ENCODE data around the gene PRMT6.
"Not testable (repeated sequence)": the region's sequence is repeated elsewhere in the genome, so short reads cannot be mapped to it uniquely, and the experiment has no call there.

PRMT6 gene

GRCh38 chr1:107056426-107057196 is at the start of gene PRMT6:
TSS of gene PRMT6 (plus strand) at chr1:107056674. CDS start at chr1:107056716, 42 bp downstream.
- DNase-seq (ENCODE audit: low read depth): peak; percentile 77

DNA sequence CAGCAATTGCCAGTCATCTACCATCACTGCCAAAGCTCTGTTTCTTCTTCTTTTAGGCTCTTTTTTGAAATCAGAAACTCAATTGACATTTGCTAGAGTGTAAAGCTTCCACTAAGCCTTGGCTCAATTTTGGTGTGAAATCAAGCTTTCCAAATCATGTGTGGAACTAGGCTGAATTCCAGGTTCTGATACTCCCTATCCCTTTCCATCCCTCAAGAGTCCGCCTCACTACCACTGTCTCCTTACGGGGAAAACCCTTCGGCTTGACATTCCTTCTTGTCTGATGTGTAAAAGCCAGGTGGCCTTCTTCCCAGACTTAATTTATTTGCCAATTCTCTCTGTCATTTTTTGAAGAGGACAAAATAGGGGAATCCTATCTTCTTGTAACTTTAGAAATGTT is 47.2 kb upstream of the PRMT6 start:
- no peak for DNase-seq (ENCODE audit: low read depth)

GRCh38 chr1:107010582-107010981 is 45.9 kb upstream of the PRMT6 start:
- no peak for DNase-seq (ENCODE audit: low read depth)

DNA sequence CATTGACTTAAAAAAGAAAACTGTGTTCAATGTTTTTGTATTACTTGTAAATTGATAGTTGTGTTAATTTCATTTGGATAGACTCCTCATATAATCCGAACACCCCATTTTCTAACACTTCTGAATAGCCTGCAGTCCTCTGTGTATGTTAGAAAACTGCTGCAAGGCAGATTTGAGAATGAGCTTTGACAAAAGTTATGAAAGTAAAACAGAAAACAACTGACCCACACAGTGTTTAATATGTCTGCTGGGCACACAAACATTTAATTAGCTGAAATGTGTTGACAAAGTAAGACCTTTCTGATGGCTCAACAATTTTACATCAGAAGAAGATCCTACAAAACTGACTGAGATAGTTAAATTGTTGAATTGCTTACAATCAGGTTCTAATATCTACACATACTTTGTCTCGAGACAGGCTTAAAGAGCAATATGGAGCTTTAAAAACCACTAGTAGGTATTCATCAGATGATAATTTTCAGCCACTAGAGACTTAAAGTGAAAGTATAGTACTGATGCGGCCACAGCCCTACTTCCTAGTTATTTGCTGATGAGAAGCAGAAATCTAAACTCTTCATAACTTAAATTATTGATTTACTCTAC is 40.0 kb upstream of the PRMT6 start:
- DNase-seq (ENCODE audit: low read depth): no peak

DNA sequence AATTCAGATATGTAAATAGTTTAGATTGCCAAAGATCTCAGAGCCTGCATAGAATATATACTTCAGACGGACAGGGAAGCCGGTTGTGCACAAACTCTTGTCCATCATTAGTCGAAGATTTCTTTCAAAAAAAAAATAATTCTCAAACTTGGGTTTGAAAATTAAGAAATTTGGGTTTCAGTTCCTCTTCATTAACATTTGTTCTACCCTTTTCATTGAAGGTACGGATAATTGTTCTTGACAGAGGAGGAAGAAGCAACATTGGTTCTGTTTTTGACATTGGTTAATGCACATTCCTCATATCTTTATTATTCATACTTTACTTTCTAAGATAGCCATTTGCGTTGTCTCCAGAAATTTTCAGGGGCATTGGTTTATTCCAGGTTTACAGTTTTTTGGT is 38.0 kb upstream of the PRMT6 start:
- DNase-seq (ENCODE audit: low read depth): no peak

DNA sequence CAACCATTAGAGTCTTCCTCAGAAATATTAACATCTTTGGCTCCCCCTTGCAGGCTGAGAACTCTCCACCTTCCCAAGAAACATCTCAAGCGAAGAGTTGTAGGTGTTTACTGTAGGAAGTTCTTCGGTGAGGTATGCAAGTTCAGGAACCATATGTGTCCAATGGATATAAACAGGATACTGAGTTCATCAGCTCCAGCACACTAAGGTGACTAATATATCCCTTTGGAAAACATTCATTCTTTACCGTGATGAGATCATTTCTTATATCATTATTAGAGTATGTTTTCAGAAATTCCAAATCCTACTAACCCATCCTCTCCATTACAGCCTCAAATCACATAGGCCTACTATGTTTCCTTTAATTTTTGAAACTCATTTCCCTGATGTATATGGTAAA is 37.3 kb upstream of the PRMT6 start:
- no peak for DNase-seq (ENCODE audit: low read depth)

DNA sequence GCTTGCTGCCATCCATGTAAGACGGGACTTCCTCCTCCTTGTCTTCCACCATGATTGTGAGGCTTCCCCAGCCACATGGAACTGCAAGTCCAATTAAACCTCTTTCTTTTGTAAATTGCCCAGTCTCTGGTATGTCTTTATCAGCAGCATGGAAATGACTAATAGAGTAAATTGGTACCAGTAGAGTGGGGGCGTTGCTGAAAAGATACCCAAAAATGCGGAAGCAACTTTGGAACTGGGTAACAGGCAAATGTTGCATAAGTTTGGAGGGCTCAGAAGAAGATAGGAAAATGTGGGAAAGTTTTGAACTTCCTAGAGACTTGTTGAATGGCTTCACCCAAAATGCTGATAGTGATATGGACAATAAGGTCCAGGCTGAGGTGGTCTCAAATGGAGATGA is 17.6 kb upstream of the PRMT6 start:
- not testable (repeated sequence) for DNase-seq (ENCODE audit: low read depth)

- DNase-seq (ENCODE audit: low read depth): not testable (repeated sequence)
Measured at GRCh38 chr1:107044310-107045220, 11.9 kb upstream of the PRMT6 start.

DNA sequence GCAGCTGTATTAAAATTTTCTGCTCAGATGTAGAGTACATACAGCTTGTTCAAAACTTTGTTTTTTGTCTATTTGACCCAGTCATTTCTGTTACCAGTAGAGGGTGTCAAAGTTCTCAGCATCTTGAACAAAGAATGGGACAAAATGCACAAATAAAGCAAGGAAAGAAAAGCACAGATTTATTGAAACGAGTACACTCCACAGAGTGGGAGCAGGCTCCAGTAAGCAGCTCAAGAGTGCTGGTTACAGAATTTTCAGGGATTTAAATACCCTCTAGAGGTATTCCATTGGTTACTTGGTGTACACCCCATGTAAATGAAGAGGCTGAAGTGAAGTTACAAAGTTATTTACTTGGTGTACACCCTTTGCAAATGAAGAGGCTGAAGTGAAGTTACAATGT is 8.9 kb upstream of the PRMT6 start:
- no peak for DNase-seq (ENCODE audit: low read depth)

GRCh38 chr1:107048241-107048640 is 8.2 kb upstream of the PRMT6 start:
- DNase-seq (ENCODE audit: low read depth): no peak

DNA sequence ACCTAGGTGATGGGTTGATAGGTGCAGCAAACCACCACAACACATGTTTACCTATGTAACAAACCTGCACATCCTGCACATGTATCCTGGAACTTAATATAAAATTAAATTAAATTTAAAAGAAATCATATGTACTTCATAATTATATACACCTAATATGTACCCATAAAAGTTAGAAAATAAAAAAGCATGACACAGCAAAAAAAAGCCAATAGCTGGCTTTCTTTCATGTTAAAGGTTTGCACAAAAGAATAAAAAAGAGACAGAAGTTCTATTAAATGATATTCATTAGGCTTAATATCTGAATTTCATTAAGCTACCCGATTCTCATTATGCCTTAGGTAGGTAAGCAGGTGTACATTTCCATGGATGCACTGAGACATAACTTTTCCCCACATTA is 5.2 kb upstream of the PRMT6 start:
- no peak for DNase-seq (ENCODE audit: low read depth)

- not testable (repeated sequence) for DNase-seq (ENCODE audit: low read depth)
Measured at GRCh38 chr1:107055919-107056425, 502 bp upstream of the PRMT6 start.

- DNase-seq (ENCODE audit: low read depth): peak; percentile 19
Measured at GRCh38 chr1:107057197-107058133, 991 bp downstream of the PRMT6 start.

GRCh38 chr1:107058245-107059032 is 2.0 kb downstream of the PRMT6 start:
- no peak for DNase-seq (ENCODE audit: low read depth)

DNA sequence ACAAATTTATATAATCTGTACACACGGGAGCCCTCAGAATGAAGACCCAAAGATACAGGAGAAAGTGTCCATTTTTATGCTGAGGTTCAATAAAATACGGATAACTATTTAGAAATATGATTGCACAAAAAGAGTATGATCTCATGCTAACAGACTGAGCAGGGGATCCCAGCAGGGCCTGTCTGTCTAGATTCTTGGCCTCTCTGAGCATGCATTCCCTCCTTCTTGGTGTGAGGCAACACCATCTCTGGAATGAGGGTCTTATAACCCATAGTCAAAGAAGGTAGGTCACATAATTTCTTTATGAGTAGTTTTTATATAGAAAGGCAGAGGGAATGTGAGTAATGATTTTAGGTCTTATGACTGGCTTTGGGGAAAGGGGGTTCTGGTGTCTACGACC is 5.4 kb downstream of the PRMT6 start:
- DNase-seq (ENCODE audit: low read depth): no peak

GRCh38 chr1:107073493-107073892 is 17.0 kb downstream of the PRMT6 start:
- DNase-seq (ENCODE audit: low read depth): no peak

DNA sequence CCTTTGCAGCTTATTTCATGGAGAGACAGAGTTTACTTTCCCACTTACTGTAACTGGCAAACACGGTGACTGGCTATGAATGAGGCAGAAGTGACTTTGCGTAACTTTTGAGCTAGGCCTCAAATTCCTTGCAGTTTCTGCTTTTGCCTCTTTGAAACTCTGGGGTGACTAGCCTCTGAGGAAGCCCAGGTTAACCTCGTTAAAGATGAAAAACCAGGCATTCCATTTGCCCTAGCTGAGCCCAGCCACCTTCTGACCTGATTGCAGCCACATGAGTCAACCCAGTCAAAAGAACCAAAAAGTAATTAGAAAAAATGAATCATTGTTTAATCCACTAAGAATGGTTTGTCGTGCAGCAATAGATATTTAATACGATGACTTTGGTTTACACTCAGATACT is 20.4 kb downstream of the PRMT6 start:
- no peak for DNase-seq (ENCODE audit: low read depth)

- DNase-seq (ENCODE audit: low read depth): no peak
Measured at GRCh38 chr1:107079249-107079648, 22.8 kb downstream of the PRMT6 start.

- no peak for DNase-seq (ENCODE audit: low read depth)
Measured at GRCh38 chr1:107081102-107081501, 24.6 kb downstream of the PRMT6 start.

GRCh38 chr1:107091418-107091817 is 34.9 kb downstream of the PRMT6 start:
- DNase-seq (ENCODE audit: low read depth): no peak

DNA sequence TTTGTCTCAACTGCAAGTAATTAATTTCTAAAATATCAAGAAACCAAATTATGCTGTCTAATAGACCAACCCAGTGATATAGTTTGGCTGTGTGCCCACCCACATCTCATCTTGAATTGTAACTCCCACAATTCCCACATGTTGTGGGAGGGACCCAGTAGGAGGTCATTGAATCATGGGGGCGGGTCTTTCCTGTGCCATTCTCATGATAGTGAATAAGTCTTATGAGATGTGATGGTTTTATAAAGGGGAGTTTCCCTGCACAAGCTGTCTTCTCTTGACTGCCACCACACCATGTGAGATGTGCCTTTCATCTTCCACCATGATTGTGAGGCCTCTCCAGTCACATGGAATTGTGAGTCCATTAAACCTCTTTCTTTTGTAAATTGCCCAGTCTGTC is 36.9 kb downstream of the PRMT6 start:
- not testable (repeated sequence) for DNase-seq (ENCODE audit: low read depth)

Data from stimulated activated CD4-positive, alpha-beta T cell treated with anti-CD3 and anti-CD28 coated beads, Interleukin-2, amount 100 ng/mL, for 4 hours (primary cell).